Central memory CD4-positive, alpha-beta T cell (primary cell): ENCODE results near the gene ILK.
A peak's percentile ranks its signal among the peaks of the same experiment; 100 is the strongest.

Source experiments
- DNase-seq: peaks from one replicate; pipeline ENCODE4 v3.0.0; 2022

The ILK gene

GRCh38 chr11:6574816-6575715, 28.5 kb upstream of the ILK start:
- DNase-seq = no peak

DNA sequence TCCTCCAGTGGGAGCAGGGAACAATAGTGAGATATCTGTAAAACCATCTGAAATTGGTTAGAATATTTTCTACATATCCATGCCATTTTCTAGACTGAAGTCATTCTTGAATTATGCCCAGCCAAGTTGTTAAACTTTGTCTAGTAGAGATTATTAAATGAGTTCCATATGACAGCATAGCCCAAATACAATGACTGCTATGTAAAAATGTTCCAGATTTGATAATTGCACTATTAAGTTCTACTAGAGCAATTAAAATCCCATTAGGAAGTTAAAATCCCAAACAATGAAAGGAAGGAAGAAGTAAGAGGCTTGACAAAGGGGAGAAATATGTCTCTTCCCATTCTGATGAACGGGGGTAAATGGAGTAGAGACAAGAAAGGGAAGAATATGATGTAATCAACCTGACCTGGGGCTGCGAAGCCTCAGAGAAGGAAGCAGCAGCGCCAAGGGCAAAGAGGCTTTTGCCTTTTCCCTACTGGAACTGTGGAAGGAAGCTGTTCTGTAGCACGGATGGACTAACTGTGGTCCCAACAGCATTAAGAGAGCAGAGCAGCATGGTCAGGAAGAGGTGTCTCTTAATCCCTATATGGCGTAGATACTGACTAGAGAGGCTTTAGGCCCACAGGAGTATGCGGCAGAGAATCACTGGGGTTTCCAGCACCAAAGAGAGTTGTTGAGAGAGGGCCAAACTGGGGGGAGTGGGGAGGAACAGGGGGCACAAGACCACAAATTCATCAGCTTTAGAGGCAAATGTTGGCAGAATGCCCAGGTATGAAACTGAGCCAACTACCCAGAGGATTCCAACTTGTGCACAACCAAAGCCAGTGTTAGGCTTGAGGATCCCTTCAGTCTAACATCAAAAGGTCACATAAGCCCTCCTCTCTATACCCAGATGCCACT, 26.9 kb upstream of the ILK start:
- no peak for DNase-seq

GRCh38 chr11:6578134-6578533, 25.4 kb upstream of the ILK start:
- DNase-seq = no peak

DNA sequence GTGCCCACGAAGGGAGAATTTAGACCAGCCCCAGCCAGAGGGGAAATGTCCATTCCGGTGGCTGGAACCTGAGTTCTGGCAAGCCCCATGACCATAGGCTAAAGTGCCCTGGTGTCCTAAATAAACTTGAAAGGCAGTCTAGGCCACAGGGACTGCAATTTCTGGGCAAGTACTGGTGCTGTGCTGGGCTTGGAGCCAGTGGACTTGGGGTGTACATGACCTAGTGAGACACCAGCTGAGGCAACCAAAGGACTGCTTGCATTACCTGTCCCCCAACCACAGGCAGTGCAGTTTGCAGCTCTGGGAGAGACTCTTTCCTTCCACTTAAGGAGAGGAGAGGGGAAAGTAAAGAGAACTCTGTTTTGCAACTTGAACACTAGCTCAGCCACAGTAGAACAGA, 23.9 kb upstream of the ILK start:
- no peak for DNase-seq

- no peak for DNase-seq
These were observed 20.0 kb upstream of the ILK start for GRCh38 chr11:6583584-6583983.

GRCh38 chr11:6584528-6584927, 19.0 kb upstream of the ILK start:
- no peak for DNase-seq

DNA sequence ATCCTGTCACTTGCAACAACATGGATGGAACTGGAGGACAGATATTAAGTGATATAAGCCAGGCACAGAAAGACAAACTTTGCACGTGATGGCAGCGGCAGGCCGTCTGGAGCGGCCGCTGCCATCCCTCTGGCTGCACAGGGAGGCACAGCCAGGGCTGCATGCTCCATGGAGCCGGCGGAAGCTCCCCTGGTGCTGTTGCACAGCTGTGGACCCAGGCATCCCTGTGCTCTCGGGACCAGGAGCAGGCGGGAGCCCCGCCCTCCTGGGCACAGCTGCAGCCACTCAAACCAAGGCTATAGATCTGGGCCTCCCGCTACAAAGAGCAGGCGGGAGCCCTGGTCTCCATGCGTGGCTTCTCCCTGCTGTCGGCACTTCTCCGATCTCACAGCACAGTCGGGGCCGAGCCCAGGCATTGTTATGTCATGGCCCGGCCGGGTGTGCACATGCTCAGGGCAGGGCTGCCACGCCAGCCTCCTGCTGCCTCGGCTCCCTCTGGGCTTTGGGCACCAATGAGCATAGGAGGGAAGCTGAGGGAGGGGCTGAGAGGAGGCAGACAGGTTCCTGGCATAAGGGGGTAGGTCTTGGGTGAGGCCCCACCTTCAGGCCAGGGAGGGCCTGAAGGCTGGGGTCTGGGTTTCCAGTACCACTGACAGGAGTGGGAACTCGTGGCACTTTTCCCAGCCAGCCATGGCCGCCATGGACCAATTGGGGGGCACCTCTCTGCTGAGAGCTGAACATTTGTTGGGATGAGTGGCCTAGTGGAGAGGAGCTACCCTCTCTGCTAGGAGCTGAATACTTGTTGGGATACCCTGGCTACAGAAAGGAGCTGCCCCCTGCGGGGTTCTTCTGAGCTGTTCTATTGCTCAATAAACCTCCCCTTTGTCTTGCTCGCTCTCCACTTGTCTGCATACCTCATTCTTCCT, 16.9 kb upstream of the ILK start:
- no peak for DNase-seq

DNA sequence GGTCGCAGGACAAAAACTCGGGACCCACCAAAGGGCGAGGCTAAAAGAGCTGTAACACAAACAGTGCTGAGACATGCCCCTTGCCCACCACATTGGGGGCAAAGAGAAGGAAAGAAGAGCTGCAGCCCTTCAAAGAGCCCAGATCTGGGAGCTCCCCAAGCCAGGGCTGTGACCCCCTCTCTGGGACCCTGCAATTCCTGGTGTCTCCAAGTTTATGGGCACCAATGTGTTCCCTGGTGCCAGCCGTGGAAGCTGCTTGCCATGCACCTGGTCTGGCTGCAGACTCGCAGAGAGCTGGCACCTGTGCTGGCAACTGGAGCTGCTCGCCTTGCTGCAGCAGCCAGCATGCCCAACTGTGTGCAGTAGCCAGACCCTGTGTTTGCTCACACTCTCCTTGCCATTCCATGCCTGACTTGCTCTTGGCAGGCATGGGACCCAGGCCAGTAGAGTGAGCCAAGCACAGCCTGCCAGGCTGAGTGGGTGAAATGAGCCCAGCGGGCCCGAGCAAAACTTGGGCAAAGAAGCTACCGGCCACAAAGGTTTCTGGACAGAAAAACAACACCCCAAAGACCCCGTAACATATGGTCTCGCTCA, 16.1 kb upstream of the ILK start:
- DNase-seq = no peak

- no peak for DNase-seq
These were observed 15.6 kb upstream of the ILK start for GRCh38 chr11:6588018-6588417.

DNA sequence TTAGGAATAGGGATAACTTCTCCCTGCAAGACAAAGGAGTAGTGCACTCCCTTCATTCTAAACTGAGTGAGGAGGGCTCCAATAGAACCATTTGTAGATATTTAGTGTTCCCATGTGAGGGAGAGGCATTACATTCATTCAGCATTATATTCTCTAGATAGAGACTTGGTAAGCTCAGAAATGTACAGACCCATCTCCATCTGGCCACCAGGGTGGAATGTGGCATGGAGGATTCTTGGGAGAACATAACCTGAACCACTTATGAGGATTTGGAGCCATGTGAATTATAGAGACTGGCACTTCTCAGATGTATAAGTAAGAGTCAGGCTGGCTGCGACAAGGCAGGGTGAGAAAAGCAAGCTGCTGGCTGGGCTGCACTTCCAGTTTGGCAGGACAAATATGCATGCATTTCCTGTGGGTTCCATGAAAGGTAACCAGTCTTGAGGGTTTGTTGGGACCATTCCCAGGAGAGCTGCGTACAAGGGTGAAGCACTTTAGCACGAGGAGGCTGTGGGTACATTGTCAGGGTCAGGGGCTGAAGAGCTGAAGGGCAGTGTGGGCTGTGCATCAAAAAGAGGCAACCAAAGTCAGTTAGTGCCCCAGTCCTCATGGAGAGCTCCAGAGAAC, 9.3 kb upstream of the ILK start:
- no peak for DNase-seq

DNA sequence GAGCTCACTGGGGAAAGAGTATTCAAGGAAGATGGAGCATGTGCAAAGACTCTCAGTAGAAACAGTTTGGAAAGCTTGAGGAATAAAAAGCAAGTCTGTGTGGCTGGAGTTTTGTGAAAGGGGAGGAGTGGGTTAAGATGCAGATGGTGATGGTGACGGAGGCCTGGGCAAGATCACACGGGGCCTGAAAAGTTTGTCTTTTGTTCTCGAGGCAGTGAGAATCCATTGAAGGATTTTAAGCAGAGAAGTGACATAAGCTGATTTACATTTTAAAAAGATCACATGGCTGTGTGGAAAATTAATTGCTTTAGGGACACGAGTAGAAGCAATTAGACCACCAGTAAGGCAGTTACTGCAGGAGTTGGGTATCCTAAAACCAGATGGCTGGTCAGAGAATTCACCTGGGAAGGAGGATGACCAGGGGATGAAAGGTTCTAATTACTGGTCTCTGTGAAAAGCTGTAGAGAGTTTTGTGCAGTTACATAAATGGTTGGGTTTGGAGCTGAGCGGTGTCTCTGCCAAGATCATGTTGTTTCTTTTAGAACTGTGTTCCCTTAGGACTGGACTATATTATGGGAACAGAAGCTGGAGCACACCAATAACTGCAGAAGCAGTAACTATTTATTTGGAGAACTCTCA, 7.2 kb upstream of the ILK start:
- no peak for DNase-seq

DNA sequence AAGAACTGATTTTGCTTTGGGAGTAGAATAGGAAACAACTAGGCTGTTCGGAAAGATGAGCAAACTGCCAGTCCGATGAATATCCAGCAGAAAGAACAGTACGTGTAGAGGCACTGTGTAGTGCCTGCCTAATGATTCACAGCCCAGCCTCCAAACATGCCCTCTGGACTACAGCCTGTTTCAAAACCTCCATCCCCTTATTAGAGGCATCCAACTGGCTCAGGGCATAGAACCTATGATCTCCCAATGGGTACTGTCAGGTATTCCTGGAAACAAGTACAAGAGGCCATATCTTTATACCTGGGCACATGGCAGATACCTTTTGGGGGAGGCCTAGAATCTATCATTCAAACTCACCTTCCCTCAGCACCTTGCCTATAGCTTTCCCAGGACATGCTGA, 5.0 kb upstream of the ILK start:
- DNase-seq = no peak

DNA sequence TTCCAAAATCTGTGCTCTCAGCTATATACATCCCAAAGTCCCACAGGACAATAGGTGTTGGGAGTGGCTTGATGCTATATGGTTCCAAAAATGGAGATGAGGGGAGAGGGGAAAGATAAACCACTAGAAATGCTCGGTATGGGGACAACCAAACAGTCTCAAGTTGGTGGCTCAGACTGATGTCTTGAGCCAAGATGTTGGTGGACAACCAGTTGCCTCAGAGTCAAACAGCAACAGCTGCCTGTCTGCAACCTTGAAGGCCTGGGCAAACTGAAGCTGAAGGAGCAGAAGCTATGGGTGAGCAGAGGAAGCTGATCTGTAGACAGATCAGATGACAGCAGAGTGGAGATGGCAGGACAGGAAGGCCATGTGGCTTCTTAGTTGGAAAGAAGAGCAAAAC, 4.1 kb upstream of the ILK start:
- DNase-seq = no peak

DNA sequence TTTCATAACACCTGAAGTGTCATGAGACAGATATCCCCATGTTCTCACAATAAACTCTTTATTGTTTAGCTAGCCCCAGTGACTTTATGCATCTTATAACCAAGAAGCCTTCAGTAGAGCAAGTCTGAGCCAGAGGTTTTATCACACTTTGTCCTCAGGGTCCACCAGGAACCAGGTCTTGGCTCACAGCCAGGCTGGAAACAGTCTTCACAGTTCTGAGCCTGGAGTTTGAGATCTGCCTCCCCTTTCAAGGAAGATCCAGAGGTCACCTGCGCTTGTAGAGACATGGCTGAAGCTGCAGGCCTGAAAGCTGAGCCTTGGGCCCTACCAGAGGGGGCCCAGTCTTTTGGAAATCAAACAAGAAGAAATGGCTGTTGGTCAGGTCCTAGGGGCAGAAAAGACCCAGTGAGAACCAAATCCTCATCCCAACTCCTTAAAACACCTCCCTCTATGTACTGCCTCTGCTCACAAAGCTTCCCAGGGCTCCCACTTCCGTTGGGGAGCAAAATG, 3.6 kb upstream of the ILK start:
- no peak for DNase-seq

DNA sequence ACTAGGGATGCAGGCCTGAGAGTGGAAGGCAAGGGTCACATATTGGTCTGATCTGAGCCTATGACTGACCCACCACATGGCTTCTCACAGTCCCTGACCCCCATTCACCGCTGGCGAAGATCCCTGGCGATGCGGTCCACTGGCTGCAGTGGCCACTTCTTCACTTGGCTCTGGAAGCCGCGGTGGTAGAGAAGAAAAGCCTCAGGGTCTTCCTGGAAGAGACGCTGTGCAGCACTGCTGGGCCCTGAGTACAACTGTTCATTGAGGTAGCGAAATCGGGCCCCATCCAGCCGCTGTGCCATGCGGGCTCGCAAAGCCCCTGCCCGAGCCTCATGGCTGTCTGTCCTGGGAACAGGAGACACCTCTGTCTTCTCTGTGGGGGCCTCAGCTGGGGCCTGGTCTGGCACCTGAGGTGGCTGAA, 2.5 kb upstream of the ILK start:
- no peak for DNase-seq

DNA sequence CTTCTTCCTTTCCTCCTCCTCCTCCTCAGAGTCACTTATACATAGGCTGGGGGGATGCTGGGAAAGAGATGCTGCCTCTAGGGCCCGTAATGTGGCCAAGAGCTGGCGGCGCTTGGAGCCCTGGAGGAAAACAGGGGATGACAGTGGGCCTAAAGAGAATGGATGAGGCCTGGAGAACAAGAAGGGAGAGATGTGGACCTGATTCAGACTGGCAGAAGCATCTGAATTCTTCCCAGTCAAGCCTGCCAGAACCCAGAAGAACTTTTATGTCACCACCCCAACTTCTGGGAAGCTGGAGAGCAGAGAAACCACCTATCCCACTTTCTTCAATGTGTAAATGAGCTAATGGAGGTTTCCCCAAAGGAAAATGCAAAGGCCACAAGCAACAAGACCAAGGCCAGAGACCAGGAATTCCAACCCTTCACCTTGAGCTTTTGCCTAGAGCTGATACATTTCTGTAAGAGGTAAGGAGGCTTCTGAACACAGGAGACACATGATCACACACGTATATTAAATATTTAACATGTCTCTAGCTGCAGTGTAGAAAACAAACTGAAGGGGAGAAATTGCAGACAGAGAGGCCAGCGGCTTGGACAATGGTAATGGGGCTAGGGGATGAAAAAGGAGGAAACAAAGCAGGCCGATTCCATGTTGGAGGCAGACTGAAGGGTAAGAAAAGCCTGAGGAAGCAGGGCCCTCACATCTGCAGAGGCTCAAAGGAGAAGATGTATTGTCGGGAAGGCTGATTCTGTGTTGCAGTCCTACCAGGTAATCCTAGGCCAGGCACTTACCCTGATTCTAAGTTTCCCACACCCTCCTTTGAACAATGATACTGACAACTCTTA, 1.3 kb upstream of the ILK start:
- no peak for DNase-seq

- peak; percentile 53 for DNase-seq
These were observed 580 bp downstream of the ILK start for GRCh38 chr11:6604081-6604626.

GRCh38 chr11:6604790-6605189, 1.2 kb downstream of the ILK start:
- no peak for DNase-seq

DNA sequence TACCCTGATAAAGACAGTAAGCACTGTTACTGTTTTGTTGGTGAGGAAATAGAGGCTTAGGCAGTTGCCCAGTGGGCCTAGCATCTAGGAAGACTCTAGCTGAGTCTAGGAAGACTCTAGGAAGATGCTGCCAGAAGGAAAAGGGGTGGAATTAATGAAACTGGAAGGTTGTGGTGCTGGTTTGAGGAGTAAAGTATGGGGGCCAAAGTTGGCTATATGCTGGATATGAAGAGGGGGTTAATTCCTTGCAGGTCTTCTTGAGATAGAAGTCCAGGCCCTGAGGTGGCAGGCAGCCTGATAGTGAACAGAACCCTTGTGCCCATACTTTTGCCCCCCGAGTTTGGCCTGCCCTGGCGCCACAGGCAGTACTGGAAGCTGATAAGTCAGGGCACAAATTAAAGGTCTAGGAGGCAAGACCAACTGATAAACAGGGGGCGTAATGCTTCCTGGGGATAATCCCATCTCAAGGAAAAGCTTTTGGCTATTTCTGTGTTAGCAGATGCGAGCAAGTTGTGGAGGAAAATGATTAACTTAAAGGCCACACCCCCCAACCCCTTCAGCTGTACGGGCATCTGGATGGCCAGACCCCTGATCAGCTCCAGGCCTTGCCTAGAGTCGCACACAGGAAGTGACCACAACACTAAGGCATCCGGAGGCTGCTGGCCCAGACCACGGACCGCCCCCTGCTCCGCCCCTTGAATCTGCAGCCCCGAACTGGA, 3.1 kb downstream of the ILK start:
- peak; percentile 20 for DNase-seq
